Measurements from ENCODE around the gene VPS26A.
"Not testable (repeated sequence)": the region's sequence is repeated elsewhere in the genome, so short reads cannot be mapped to it uniquely, and the experiment has no call there.

Gene VPS26A

DNA sequence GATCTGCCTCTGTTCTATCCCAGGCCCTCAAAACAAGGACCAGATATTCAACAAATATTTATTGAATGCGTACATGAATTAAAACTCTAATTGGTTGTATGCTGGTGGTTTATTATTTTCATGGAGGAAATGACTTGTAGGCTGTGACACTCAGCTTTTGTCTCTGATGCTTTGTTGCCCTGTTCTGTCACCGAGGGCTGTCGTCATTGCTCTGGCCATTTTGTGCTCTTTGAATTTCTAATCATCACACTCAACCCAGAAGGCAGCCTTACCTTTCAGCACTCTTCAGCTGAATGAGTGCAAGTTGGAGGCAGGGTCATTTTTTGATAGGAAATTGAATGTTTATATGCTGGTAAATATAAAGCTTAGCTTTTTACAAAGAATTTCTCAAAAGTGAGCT is 21.5 kb upstream of the VPS26A start:
- DNase-seq (ENCODE audit: low read depth in 2 of 2) = no peak

DNA sequence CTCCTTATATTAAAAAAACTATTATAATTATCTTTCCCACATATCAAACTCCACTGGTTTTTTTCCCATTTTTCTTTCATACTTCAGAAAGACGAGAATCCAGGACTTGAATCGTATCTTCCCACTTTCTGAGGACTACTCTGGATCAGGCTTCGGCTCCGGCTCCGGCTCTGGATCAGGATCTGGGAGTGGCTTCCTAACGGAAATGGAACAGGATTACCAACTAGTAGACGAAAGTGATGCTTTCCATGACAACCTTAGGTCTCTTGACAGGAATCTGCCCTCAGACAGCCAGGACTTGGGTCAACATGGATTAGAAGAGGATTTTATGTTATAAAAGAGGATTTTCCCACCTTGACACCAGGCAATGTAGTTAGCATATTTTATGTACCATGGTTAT is 20.2 kb upstream of the VPS26A start:
- DNase-seq (ENCODE audit: low read depth in 2 of 2) = no peak

DNA sequence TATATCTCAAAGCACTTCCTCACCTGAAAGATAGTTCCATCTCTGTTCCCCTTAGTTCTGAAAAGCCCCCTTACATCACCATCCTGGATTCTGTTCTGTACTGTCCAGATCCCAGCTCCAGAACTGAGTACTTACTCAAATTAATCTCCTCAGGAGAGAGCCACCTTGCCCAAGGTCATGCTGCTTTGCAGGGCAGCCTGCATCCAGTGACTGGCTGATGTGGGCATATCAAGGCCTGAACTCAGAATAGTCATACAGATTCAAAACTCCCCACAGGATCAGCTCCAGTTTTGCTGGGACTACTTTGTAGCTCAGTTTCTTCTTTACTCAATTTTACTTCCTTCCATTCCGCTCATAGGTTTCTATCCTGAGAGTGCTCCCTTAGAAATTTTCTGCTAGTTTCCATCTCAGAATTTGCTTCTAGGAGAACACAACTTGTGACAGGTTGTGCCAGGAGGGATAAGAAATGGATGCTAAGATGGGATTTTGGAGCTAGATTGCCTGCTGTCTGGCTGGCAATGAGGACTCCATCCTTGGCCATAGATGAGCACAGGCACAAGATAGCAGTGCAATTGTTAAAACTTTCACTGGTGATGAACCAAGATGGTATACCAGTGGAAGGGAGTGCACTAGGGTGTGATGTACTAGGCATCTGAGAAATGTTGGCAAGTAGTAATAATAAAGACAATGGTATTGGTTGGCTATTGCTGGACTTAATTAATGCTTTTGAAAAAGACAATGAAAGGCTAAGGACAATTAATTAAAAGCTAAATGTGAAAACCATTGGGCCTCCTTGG is 18.8 kb upstream of the VPS26A start:
- DNase-seq (ENCODE audit: low read depth in 2 of 2) = no peak

DNA sequence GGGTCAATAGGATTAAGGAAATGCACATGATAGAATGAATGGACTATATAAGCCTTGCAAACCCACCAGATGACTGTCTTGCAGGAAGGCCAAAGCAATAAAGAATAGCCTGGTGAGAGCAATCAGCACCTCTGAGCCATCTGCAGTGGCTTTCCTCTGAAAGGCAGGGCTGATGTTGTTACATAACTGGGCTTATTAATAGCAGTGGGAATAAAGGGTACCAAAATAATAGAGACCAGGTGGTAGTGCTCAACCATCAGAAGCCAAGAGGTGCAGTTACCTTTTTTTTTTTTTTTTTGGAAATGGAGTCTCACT is 16.8 kb upstream of the VPS26A start:
- DNase-seq (ENCODE audit: low read depth in 2 of 2) = no peak

DNA sequence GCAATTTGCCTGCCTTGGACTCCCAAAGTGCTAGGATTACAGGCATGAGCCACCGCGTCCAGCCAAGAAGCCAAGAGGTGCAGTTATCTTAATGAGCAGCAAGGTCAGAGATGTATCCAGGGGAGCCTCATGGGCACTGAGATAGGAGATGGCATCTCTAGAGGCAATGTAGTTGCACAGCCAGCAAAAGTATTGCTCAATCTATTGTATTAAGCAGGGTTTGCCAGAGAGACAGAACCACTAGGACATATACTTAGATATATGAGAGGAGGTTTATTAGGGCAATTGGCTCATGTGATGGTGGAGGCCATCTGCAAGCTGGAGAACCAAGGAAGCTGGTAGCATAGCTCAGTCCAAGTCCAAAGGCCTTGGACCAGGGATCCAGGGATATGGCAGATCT is 16.3 kb upstream of the VPS26A start:
- no peak for DNase-seq (ENCODE audit: low read depth in 2 of 2)

DNA sequence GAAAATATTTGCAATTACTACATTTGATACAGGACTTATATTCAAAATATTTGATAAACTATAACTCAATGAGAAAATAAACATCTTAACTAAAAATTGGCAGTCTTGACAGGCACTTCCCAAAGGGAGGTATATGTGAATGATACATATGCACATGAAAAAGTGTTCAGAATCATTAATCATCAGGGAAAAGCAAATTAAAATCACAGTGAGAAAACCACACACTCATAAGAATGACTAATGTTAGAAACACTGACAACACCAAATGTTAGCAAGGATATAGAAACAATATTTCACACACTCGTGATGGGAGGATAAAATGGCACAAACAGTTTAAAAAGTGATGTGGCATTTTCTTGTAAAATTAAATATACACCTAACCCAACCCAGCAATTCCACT is 4.1 kb upstream of the VPS26A start:
- DNase-seq (ENCODE audit: low read depth in 2 of 2) = no peak

DNA sequence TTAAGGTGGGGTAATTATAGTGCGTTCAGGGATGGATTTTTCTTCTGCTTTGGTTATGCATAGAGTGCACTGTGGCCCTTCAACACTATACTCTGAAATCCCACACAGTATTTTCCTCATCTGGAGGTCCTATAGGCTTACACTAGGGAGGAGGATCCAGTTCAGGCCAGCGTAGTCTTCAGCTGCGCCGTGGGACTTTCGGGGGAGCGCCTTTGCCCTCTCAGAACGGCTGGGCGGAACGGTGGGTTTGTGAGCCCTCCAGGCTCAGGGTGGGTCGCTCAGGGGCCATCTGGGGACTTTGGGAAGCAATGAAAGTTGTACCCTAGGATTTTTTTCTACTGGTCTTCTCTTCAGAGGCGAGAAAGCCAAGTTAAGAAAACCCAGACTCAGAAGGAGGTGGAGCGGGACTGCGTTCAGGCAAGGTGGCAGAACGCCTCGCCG is 652 bp upstream of the VPS26A start:
- DNase-seq (ENCODE audit: low read depth in 2 of 2) = no peak

DNA sequence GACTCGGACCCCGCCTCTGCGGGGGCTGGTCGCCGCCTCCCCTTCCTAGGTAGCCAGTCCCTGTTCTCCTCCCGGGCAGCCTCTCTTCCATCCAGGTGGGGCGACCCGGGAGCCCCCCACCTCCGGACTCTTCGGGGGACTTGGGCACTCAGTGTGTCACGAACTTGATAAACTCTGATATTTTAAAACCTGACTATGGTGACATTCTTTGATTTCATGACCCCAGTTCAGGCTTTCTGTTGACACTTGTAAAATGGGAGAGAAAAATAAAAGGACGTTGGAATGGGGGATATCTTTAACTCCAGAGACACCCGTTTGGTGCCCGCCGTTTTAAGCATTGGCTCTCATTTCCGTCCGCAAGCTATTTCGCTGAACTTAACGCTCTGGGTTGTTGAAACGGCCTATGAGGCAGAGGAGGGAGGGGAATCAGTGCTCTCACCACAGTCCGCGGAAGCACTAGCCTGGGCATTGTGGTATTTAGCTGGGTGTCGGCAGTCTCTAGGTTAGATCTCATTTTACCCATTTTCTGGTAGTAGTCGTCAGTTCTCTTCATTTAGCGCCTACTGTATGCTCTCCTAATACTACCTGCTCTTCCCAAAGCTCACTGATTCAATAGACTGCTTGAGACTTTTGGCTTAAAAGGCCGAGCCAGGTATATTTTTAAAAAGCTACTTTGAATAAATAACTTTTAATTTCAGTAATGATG is 738 bp downstream of the VPS26A start:
- peak; percentile 30 to 49 for DNase-seq (ENCODE audit: low read depth in 2 of 2)

DNA sequence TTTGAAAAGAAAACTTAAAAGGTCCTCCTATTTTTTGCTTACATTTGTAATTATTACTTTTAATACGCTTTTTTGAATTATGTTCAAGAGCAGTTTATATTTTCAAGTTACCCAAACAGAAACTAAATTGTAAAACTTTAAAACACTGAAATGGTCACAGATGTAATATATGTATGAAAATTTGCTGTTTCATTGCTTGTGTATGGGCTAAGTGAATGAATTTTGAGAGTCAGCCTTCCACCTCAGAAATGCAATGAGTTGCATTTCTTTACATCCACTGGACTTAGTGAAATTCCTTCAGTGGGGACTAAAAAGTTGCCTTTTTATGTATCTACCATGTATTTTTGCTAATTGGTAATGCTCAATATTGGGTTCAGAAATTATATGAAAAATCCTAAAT is 1.6 kb downstream of the VPS26A start:
- no peak for DNase-seq (ENCODE audit: low read depth in 2 of 2)

DNA sequence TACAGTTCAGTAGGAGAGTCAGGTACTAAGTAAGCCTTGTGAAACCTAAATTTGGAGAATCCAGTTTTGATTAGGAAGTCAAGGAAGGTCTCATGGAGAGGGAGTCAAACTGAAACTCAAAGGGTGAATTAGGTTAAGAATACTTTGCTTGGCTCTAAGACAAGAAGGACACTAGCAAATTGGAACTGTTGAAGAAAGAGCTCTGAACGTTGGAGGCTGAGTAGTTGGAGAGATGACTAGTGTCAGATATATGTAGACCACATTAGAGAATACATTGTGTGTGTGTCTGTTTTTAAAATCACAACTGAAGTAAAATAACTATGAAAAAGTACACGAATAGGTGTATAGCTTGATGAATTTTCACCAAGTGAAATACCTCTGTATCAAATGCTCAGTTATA is 6.3 kb downstream of the VPS26A start:
- no peak for DNase-seq (ENCODE audit: low read depth in 2 of 2)

DNA sequence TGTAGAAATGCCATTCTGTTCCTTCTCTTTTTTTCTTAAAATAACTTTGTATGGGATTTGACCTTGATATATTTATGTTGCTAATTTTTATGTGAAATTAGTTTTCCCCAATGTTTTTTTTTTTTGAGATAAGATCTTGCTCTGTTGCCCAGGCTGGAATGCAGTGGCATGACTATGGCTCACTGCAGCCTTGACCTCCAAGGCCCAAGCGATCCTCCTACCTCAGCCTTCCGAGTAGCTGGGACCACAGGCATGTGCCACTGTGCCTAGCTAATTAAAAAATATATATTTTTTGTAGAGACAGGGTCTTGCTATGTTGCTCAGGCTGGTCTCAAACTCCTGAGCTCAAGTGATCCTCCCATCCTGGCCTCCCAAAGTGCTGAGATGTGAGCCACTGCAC is 16.0 kb downstream of the VPS26A start:
- no peak for DNase-seq (ENCODE audit: low read depth in 2 of 2)

DNA sequence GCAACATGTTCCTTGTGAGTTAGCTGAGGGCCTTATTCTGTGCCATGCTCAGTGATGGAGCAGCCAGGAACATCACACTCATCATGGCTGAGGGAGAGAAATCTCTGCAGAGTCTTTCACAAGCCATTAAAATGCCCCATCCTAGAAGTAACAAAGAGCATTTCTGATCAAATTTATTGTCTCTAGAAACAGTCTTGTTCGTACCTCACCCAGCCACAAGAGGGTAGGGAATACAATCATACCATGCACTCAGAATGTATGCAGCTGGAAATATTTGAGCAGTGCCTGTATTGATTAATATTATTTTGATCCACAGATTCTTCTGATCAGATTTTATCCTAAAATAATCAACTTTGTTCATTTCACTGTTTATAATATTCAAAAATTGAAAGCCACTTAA is 17.3 kb downstream of the VPS26A start:
- DNase-seq (ENCODE audit: low read depth in 2 of 2) = no peak

DNA sequence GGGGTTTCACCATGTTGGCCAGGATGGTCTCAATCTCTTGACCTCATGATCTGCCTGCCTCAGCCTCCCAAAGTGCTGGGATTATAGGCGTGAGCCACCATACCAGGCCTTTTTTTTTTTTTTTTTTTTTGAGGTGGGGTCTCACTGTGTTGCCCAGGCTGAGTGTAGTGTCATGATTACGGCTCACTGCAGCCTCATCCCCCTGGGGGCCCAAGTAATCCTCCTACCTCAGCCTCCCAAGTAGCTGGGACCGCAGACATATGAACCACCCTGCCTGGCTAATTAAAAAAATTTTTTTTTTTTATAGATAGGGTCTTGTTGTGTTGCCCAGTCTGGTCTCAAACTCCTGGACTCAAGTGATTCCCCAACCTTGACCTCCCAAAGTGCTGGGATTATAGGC is 18.1 kb downstream of the VPS26A start:
- DNase-seq (ENCODE audit: low read depth in 2 of 2) = not testable (repeated sequence)

DNA sequence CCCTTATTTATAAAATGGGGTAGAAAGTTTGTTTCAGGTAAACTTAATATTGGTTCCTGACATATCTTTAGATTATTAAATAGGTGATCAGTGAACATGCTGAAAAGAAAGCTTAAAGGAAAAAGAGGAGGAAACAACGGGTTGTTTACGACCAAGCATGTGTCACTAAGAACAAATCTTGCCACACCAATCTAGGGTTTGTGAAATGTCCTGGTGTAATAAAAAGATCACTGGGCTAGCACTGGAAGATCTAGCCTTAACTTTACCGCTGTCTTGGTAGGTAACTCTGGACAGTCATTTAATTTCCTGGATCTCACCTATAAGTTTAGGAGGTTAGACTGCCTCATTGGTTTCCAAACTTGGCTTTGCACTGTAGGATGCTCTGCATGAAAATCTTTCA is 19.0 kb downstream of the VPS26A start:
- DNase-seq (ENCODE audit: low read depth in 2 of 2) = no peak

DNA sequence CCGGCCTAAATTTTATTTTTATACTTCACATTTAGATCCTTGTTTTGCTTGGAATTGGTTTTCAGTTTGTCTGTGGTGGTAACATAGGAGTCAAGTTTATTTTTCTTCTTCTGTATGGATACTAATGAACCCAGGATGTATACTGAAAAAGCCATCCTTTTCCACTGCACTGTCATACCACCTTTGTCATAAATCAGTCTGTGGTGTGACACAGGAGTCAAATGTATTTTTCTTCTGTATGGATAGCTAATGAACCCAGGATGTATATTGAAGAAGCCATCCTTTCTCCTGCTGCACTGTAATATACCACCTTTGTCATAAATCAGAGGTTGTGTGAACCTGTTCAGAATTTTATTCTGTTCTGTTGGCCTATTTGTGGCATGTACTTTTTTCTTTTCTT is 21.4 kb downstream of the VPS26A start:
- no peak for DNase-seq (ENCODE audit: low read depth in 2 of 2)

DNA sequence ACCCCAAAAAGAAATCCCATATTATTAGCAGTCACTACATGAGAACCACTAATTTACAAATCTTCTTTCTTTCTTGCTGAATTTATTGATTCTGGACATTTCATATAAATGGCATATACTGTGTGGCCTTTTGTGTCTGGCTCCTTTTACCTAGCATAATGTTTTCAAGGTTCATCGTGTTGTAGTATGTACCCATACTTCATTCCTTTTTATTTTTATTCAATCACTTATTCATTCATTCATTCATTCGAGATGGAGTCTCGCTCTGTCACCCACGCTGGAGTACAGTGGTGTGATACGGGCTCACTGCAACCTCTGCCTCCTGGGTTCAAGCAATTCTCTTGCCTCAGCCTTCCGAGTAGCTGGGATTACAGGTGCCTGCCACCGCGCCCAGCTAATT is 21.9 kb downstream of the VPS26A start:
- DNase-seq (ENCODE audit: low read depth in 2 of 2) = no peak

DNA sequence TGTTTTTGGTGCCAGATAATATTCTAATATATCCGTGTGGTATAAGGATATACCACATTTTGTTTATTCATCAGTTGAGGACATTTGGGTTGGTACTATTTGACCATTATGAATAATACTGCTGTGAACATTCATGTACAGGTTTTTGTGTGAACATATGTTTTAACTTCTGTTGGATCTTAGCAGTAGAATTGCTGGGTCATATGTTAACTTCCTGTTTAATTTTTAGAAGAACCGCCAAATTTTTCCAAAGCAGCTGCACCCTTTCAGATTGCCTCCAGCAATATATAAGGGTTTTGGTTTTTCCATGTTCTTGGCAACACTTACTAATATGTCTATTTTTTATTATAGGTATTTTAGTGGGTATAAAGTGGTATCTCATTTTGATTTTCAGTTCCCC is 22.8 kb downstream of the VPS26A start:
- DNase-seq (ENCODE audit: low read depth in 2 of 2) = no peak

DNA sequence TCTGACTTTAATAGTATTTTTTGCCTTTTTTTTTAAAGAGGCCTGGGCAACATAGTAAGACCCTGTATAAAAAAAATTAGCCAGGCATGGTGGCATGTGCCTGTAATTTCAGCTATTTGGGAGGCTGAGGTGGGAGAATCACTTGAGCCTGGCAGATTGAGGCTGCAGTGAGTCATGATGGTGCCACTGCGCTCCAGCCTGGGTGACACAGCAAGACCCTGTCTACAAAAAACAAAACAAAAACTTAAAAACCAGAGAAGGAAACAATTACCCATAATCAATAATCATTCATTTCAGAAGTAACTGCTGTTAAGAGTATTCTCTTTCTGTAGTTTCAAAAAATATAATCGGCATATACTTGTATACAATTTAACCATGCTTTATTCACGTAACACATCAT is 28.0 kb downstream of the VPS26A start:
- DNase-seq (ENCODE audit: low read depth in 2 of 2) = peak in 1 of 2 donors; percentile 8

DNA sequence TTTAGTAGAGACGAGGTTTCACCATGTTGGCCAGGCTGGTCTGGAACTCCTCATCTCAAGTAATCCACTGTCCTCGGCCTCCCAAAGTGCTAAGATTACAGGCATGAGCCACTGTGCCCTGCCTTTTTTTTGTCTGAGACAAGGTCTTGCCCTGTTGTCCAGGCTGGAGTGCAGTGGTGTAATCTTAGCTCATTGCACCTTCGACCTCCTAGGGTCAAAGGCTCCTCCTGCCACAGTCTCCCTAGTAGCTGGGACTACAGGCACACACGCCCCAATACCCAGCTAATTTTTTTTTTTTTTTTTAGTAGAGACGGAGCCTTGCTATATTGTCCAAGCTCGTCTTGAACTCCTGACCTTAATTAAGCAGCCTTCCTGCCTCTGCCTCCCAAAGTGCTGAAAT is 29.2 kb downstream of the VPS26A start:
- no peak for DNase-seq (ENCODE audit: low read depth in 2 of 2)

DNA sequence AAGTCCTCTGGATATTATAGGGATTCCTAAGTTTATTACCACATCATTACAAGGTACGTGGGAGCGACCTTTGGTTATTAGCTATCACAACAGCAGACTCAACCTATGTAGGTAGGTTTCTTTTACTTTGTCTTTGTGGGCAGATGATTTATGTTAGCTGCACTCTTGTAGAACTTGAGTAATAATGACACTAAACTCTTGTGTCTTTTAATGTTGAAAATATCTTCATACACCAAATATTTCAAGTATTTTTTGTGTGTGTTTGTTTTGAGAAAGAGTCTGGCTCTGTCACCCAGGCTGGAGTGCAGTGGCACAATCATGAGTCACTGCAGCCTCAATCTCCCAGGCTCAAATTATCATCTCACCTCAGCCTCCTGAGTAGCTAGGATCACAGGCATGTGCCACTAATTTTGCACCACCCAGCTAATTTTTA is 36.8 kb downstream of the VPS26A start:
- no peak for DNase-seq (ENCODE audit: low read depth in 2 of 2)

DNA sequence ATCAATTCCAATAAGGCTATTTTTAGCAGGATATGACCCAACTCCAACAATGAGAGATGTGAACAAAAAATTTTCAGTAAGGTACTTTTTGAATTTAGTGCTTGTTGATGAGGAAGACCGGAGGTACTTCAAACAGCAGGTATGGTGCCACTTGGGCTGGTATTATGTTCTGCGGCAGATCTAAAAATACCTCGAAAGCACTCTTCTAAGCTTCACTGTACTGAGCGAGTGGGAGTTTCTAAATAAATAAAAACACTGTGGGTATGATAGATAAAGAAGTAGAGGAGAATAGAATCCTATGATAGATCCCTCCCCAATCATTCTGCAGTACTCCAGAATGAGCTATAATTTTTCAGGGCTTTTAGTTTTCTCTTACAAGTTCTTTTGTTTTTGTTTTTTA is 44.5 kb downstream of the VPS26A start:
- DNase-seq (ENCODE audit: low read depth in 2 of 2) = no peak

DNA sequence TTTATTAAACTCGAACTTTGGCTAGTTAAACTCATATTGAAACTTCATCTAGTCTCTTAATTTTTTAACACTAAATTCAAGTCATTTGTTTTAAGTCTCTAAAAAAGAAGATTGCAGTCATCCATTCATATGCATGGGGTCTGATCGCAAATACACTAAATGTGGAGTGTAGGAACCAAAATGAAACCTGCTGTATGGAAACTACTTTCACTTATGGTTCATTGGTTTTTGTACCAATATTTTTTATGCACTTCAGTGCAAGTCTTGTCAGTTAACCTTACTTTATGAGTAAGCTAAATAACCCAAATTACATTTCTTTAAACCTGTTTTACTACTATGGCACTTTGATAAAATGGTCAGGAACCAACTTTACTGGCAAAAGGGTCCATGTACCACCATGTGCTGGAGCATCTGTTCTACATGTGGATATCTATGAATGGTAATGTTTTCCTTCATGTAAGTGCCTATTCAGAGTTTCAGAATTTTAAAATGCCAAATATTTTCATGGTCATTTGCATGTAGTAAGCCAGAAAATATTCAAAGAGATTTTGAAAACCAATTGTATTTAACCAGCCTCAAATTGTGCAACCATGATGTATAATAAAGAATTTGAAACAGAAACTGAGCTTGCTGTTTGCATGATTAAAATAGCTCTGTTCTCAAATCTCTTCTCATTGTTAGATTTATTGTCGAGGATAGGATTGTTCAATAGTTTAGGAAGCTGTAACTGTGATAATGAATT is 48.4 kb downstream of the VPS26A start:
- DNase-seq (ENCODE audit: low read depth in 2 of 2) = no peak

DNA sequence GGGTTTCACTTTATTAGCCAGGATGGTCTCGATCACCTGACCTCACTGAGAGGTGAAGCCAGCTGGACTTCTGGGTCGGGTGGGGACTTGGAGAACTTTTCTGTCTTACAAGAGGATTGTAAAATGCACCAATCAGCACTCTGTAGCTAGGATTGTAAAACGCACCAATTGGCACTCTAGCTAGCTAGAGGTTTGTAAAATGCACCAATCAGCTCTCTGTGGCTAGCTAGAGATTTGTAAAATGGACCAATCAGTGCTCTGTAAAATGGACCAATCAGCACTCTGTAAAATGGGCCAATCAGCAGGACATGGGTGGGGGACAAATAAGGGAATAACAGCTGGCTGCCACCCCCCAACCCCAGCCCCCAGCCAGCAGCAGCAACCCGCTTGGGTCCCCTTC is 51.3 kb downstream of the VPS26A start:
- not testable (repeated sequence) for DNase-seq (ENCODE audit: low read depth in 2 of 2)

Measured in stimulated activated CD8-positive, alpha-beta memory T cell treated with anti-CD3 and anti-CD28 coated beads, Interleukin-15, amount 100 ng/mL, for 48 hours (primary cell).